IMR-90 (cell line): ENCODE results near the gene DENND1B. TPM values are rescaled to one million over a fixed set of nuclear protein-coding genes. Genes with fewer than 3 reads are reported as not detected.

Source experiments
- ATAC-seq: fragments of 200-7000 bp; cut with Tn5 transposase; 2 replicates; pipeline ENCODE4 v1.9.1; 2020; ENCODE audit warnings: low read depth, mild to moderate bottlenecking, moderate library complexity
- BruUV-seq: library from RNA; stranded (reverse); fragments of 400-500 nt; replicated peaks from 2 replicates; lab custom pipeline; 2021; lab: Mats Ljungman, UMichigan
- CTCF ChIA-PET: fragments of 300-600 bp; formaldehyde crosslinking; extraction: SDS; loops from one replicate; lab custom pipeline; 2021; ENCODE audit warnings: antibody characterized with exemption; lab: Yijun Ruan, JAX
- POLR2A ChIA-PET: fragments of 300-600 bp; sonication (Branson Sonifier 250); formaldehyde crosslinking; loops from one replicate; lab custom pipeline; 2022; ENCODE audit warnings: antibody characterized with exemption; ENCODE audit not compliant: unreplicated experiment; lab: Charles Lee
- DNase-seq: peaks from one replicate; pipeline ENCODE4 v3.0.0; 2013
- H2AFZ ChIP-seq: replicated peaks from 2 replicates; pipeline ENCODE3; 2013; ENCODE audit warnings: low read length, mild to moderate bottlenecking; ENCODE audit not compliant: poor library complexity
- H2AK5ac ChIP-seq: 2 replicates; pipeline ENCODE4 v1.6.1; 2013; ENCODE audit warnings: low read depth, low read length, inconsistent platforms
- H2AK9ac ChIP-seq: replicated peaks from 2 replicates; pipeline ENCODE3; 2013; ENCODE audit warnings: mild to moderate bottlenecking, low read depth, low read length, moderate library complexity; ENCODE audit not compliant: poor library complexity
- H2BK120ac ChIP-seq: 2 replicates; pipeline ENCODE4 v1.6.1; 2013; ENCODE audit warnings: low read depth, low read length, inconsistent platforms
- H2BK15ac ChIP-seq: 3 replicates; pipeline ENCODE4 v1.6.1; 2013; ENCODE audit warnings: low read depth, low read length, inconsistent platforms
- H2BK20ac ChIP-seq: 2 replicates; pipeline ENCODE4 v1.6.1; 2013; ENCODE audit warnings: low read depth, mild to moderate bottlenecking, inconsistent platforms, low read length, moderate library complexity
- H2BK5ac ChIP-seq: 2 replicates; pipeline ENCODE4 v1.6.1; 2013; ENCODE audit warnings: mild to moderate bottlenecking, low read depth, low read length, inconsistent platforms; ENCODE audit not compliant: poor library complexity, severe bottlenecking
- H3K14ac ChIP-seq: replicated peaks from 2 replicates; pipeline ENCODE4 v1.6.1; 2013; ENCODE audit warnings: low read depth, low read length, inconsistent platforms
- H3K18ac ChIP-seq: 2 replicates; pipeline ENCODE4 v1.6.1; 2013; ENCODE audit warnings: low read depth, low read length, control low read depth
- H3K23ac ChIP-seq: 2 replicates; pipeline ENCODE4 v1.6.1; 2013; ENCODE audit warnings: low read depth, low read length, inconsistent platforms
- H3K27ac ChIP-seq: 2 replicates; pipeline ENCODE4 v1.5.1; 2013; ENCODE audit warnings: mild to moderate bottlenecking, control low read depth, low read length; ENCODE audit not compliant: insufficient read depth
- H3K27me3 ChIP-seq: 2 replicates; pipeline ENCODE4 v1.6.1; 2013; ENCODE audit warnings: low read length; ENCODE audit not compliant: control insufficient read depth, insufficient read depth
- H3K36me3 ChIP-seq: 2 replicates; pipeline ENCODE4 v1.6.1; 2013; ENCODE audit warnings: low read length, mixed read lengths; ENCODE audit not compliant: control insufficient read depth, insufficient read depth
- H3K4ac ChIP-seq: 2 replicates; pipeline ENCODE4 v1.6.1; 2013; ENCODE audit warnings: low read depth, low read length, inconsistent platforms
- H3K4me1 ChIP-seq: 2 replicates; pipeline ENCODE4 v1.6.1; 2013; ENCODE audit warnings: low read length, mixed read lengths; ENCODE audit not compliant: control insufficient read depth, insufficient read depth
- H3K4me2 ChIP-seq: 2 replicates; pipeline ENCODE4 v1.6.1; 2013; ENCODE audit warnings: low read depth, mild to moderate bottlenecking, control low read depth, low read length, moderate library complexity
- H3K4me3 ChIP-seq: 2 replicates; pipeline ENCODE4 v1.5.1; 2013; ENCODE audit warnings: low read depth, mild to moderate bottlenecking, control low read depth, low read length, moderate library complexity; ENCODE audit not compliant: insufficient read depth
- H3K56ac ChIP-seq: 2 replicates; pipeline ENCODE4 v1.6.1; 2013; ENCODE audit warnings: low read length, inconsistent platforms; ENCODE audit not compliant: insufficient read depth; ENCODE audit errors: extremely low read depth
- H3K79me1 ChIP-seq, 2 experiments: 2 replicates each; pipeline ENCODE4 v1.6.1; 2013; ENCODE audit warnings: low read length in 2 of 2, inconsistent platforms in 1 of 2, low read depth in 1 of 2
- H3K9ac ChIP-seq: 2 replicates; pipeline ENCODE4 v1.6.1; 2013; ENCODE audit warnings: low read depth, low read length, control low read depth
- H3K9me1 ChIP-seq: 2 replicates; pipeline ENCODE4 v1.6.1; 2013; ENCODE audit warnings: low read length, inconsistent platforms; ENCODE audit not compliant: insufficient read depth
- H3K9me3 ChIP-seq: 2 replicates; pipeline ENCODE4 v1.6.1; 2013; ENCODE audit warnings: low read length; ENCODE audit not compliant: control insufficient read depth, insufficient read depth
- H4K20me1 ChIP-seq: 2 replicates; pipeline ENCODE4 v1.6.1; 2013; ENCODE audit warnings: low read length, inconsistent platforms; ENCODE audit not compliant: insufficient read depth
- H4K5ac ChIP-seq: 2 replicates; pipeline ENCODE4 v1.6.1; 2013; ENCODE audit warnings: mild to moderate bottlenecking, low read depth, low read length, control low read depth
- H4K8ac ChIP-seq, 2 experiments: 2 replicates each; pipeline ENCODE4 v1.6.1; 2013; ENCODE audit warnings: low read depth in 2 of 2, low read length in 2 of 2, control low read depth in 1 of 2, inconsistent platforms in 1 of 2
- H4K91ac ChIP-seq: 2 replicates; pipeline ENCODE4 v1.6.1; 2013; ENCODE audit warnings: low read depth, low read length, inconsistent platforms; ENCODE audit not compliant: insufficient read depth
- CEBPB ChIP-seq: IDR thresholded peaks from 2 replicates; pipeline ENCODE4 v1.6.1; 2012; ENCODE audit warnings: low read depth, low read length, improper control_type of control experiment
- CHD1 ChIP-seq: IDR thresholded peaks from 2 replicates; pipeline ENCODE4 v1.6.1; 2012; ENCODE audit warnings: low read depth, low read length, improper control_type of control experiment
- MAFK ChIP-seq: IDR thresholded peaks from 2 replicates; pipeline ENCODE4 v1.6.1; 2012; ENCODE audit warnings: low read depth, low read length, improper control_type of control experiment
- MXI1 ChIP-seq: IDR thresholded peaks from 2 replicates; pipeline ENCODE4 v1.6.1; 2012; ENCODE audit warnings: low read depth, mild to moderate bottlenecking, low read length, moderate library complexity, borderline replicate concordance
- NFE2L2 ChIP-seq: fragments of 150-350 bp; IDR thresholded peaks from 2 replicates; pipeline ENCODE4 v1.6.1; 2016; ENCODE audit warnings: low read depth, mild to moderate bottlenecking, low read length
- RAD21 ChIP-seq: IDR thresholded peaks from 2 replicates; pipeline ENCODE4 v1.6.1; 2012; ENCODE audit warnings: low read length, improper control_type of control experiment
- RCOR1 ChIP-seq: IDR thresholded peaks from 2 replicates; pipeline ENCODE4 v1.6.1; 2012; ENCODE audit warnings: mild to moderate bottlenecking, low read length, improper control_type of control experiment; ENCODE audit not compliant: insufficient replicate concordance
- WGBS, 2 experiments: methylation state at CpG; one replicate each; pipeline versions ENCODE4 v1.1.5 to v1.1.7; 2013; ENCODE audit warnings: missing lambda C conversion rate in 2 of 2; ENCODE audit not compliant: insufficient read length in 1 of 2; ENCODE audit errors: extremely low coverage in 2 of 2; 5-methylcytosine and 5-hydroxymethylcytosine counted together
- dilution Hi-C: fragments of 300-500 bp; cut with HindIII; formaldehyde crosslinking; loops from one replicate; pipeline ENCODE4 v1.14.3; 2018; ENCODE audit warnings: low sequenced_read_pairs; ENCODE audit not compliant: unreplicated experiment
- in situ Hi-C: fragments of 300-500 bp; cut with MboI; formaldehyde crosslinking; loops from 3 replicates; pipeline ENCODE4 v1.14.3; 2019; ENCODE audit warnings: low sequenced_read_pairs, inconsistent platforms, mixed read lengths
- intact Hi-C: fragments of 100-400 bp; cut with micrococcal nuclease; formaldehyde crosslinking; loops from 2 replicates; pipeline ENCODE4 v1.10.0; 2022
- polyA plus RNA-seq, 3 experiments: library from polyadenylated mRNA; depleted of rRNA; stranded (reverse); fragments of >200 nt; gene quantifications; 2 replicates each; pipeline ENCODE4 v1.2.3, GENCODE V29; 2012; ENCODE audit warnings: low replicate concordance in 1 of 3
- total RNA-seq: library from RNA; depleted of rRNA; stranded (reverse); fragments of >200 nt; gene quantifications from 2 replicates; pipeline ENCODE4 v1.2.3, GENCODE V29; 2012

Gene DENND1B
- total and polyA plus RNA-seq, 2 of the 4 experiments (the other 2 are of a cell fraction): 4.0 to 24.2 TPM

GRCh38 chr1:197470330-197470729 lies 304.9 kb downstream of the DENND1B start:
- H2AFZ ChIP-seq: no peak overlapping the region
- dilution Hi-C loops (no loop called here), in situ Hi-C loops (no loop called here), intact Hi-C loops (no loop called here)
- H2AK5ac ChIP-seq: no peak overlapping the region
- ChIA-PET POLR2A (no interaction called here), CTCF (no interaction called here)
- no peak overlapping the region for H3K14ac ChIP-seq
- BruUV-seq: no TSS peak
- H3K4ac ChIP-seq: no peak overlapping the region
- H3K56ac ChIP-seq: no peak overlapping the region
- no peaks in the 10 kb centered on the region for H4K20me1 ChIP-seq
- H4K5ac ChIP-seq: no peak overlapping the region
- WGBS, 2 experiments: no CpG with 5 or more reads among the region's 1 CpG
- H3K4me2 ChIP-seq: no peak overlapping the region
- no peaks in the 10 kb centered on the region for H3K36me3 ChIP-seq
- H2AK9ac ChIP-seq: no peak overlapping the region
- H3K4me3 ChIP-seq: no peak overlapping the region
- no peaks in the 10 kb centered on the region for H3K9me3 ChIP-seq
- no peak overlapping the region for H2BK20ac ChIP-seq
- H3K4me1 ChIP-seq: no peaks in the 10 kb centered on the region
- ATAC-seq: no peak
- H3K9me1 ChIP-seq: no peaks in the 10 kb centered on the region
- no peak overlapping the region for H2BK120ac ChIP-seq
- H3K23ac ChIP-seq: no peak overlapping the region
- H3K27ac ChIP-seq: no peak overlapping the region
- no peak overlapping the region for H4K91ac ChIP-seq
- TF ChIP-seq CEBPB: no peak
- TF ChIP-seq NFE2L2: no peak
- TF ChIP-seq CHD1: no peak
- TF ChIP-seq MAFK: no peak
- TF ChIP-seq MXI1: no peak
- no peak for TF ChIP-seq RCOR1
- TF ChIP-seq RAD21: no peak
- H2BK5ac ChIP-seq: no peak overlapping the region
- H3K18ac ChIP-seq: no peak overlapping the region
- H4K8ac ChIP-seq: no peak overlapping the region
- no peak overlapping the region for H3K9ac ChIP-seq
- no peaks in the 10 kb centered on the region; the same call in 1 of the 2 replicates for H3K27me3 ChIP-seq
- DNase-seq: no peak
- H3K79me1 ChIP-seq: no peaks in the 10 kb centered on the region
- H2BK15ac ChIP-seq: no peak overlapping the region
